Left ventricle myocardium superior (tissue), 1 donor: Measurements from ENCODE around the gene PTCH1. TPM values are rescaled to one million over a fixed set of nuclear protein-coding genes. Genes with fewer than 3 reads are reported as not detected.

Experiments
- ATAC-seq: fragments of 200-7000 bp; cut with Tn5 transposase; one replicate; pipeline ENCODE4 v1.9.1; 2020; ENCODE audit warnings: mild to moderate bottlenecking, moderate library complexity
- DNase-seq: peaks from one replicate; pipeline ENCODE4 v3.0.0-alpha.2; 2020
- intact Hi-C: fragments of 100-400 bp; cut with micrococcal nuclease; formaldehyde crosslinking; loops from one replicate; pipeline ENCODE4 v1.11.0; 2022
- total RNA-seq: library from RNA; stranded (reverse); fragmentation: NEBNext Ultra II Directional; extraction: Animal tissue kit (Norgen Biotek cat#: 25700); gene quantifications from one replicate; pipeline ENCODE4 v1.2.1, GENCODE V29; 2021
- donor health status: DM: no; HTN: yes; CAD: no; lungs with severe emphysema.

Gene PTCH1
- total RNA-seq, 1 donor from 2014 or later: 10.4 TPM

- ATAC-seq (no peak), DNase-seq (no peak)
- intact Hi-C loops: no loop called here
These were observed 2.4 kb downstream of the PTCH1 start for GRCh38 chr9:95514342-95514741.

GRCh38 chr9:95513711-95514110 is 3.1 kb downstream of the PTCH1 start:
- no peak for DNase-seq
- ATAC-seq: no peak
- intact Hi-C loops: no loop called here

- intact Hi-C loops: no loop called here
- DNase-seq (no peak), ATAC-seq (no peak)
These were observed 4.1 kb downstream of the PTCH1 start for GRCh38 chr9:95512709-95513095.

DNA sequence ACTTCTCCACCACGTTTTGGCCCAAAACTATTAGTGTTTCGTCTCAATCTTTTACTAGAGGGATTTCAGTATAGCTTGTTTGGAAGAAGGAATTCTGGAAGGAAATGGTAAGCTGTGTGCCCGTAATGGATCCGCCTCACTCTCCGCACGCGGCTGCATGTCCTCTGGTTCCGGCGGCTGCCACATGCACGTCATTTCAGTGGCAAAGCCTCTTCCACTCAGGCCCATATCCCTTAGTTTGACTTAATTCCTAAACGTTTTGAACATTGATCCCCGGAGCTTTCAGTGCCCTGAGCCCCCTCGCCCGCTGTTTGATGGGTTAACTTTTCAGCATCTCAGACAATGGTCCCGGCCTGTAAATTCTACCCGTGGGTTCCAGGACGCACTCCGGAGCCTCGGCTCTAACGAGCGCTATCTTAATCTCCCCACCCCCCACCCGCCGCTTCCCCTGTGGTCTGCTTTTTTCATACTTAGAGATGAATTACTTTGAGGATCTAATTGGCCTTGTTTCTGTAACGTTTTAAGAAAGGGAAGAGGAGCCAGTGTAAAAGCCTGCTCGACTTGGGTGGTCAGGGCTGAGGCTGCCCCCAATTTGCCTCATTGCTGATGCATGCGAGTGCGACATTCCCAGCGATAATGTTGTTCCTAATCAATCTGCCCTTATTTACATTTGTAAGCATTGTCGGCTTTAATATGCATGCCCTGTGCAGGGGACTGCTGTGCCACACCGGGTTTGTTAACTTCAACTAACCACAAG is 4.6 kb downstream of the PTCH1 start:
- DNase-seq: peak; percentile 35
- intact Hi-C loops: no loop called here

DNA sequence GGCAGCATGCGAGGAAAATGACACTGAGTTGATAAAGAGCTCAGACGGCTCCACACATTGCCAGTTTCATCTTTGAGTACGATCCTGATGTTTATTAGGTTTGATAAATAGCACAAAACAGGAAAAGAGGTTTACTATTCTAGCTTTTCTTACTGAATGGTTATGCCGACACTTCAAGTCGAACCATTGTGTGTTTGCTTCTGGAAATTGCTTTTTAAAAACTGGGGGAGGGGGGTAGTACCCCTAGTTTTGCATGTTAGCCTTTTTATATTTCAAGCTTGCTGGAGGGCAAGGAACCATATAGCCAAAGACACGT is 5.2 kb downstream of the PTCH1 start:
- no peak for ATAC-seq
- intact Hi-C loops: no loop called here
- no peak for DNase-seq

More for the DNA sequence above, 4.6 kb downstream of the PTCH1 start:
- no peak for ATAC-seq

- intact Hi-C loops: no loop called here
- DNase-seq: peak; percentile 95
These were observed 5.8 kb downstream of the PTCH1 start for GRCh38 chr9:95510709-95511615.

DNA sequence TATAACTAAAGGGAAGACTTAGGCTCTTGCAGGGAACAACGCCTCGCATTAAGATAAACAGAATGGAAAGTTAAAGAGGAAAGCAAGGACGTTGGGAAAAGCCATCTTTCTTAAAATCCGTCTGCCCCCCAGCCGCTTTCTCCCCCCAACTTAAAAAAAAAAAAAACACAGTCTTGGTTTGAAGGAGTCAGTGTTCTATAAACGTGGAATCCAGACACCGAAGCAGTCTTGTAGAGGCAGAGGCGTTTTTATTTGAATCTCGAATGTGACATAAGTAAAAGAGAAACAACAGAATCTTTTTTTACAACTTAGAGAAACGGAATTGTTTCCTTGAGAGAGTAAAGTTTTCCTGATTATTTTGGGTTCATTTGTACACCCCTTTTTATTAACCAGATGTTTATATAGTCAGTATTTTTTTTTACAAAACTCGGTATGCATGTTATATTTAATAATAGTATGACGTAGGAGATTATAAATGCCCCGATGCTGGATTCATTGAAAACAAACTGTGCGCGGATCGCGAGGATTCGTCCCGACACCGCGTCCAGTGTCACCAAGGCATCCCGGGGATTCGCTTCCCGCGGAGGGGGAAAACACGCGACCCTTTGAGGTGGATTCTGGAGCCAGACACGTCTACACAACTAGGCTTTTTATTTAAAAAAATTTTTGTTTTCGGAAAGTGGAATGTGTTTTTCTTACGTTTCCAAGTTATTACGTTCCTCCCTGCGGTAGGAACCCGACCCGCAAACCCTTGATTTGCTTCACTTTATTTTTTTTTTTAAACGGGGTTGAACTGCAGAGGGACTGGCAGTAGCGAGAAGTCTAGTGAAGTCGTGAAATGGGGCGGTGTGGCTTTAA is 6.7 kb downstream of the PTCH1 start:
- peak; percentile 37 for DNase-seq
- intact Hi-C loops: no loop called here
- no peak for ATAC-seq

More at GRCh38 chr9:95510709-95511615, 5.8 kb downstream of the PTCH1 start:
- peak; percentile 80 for ATAC-seq

- intact Hi-C loops: no loop called here
- DNase-seq (peak; percentile 88), ATAC-seq (peak; percentile 44)
These were observed 7.6 kb downstream of the PTCH1 start for GRCh38 chr9:95508968-95509850.

- ATAC-seq: no peak
- DNase-seq: peak; percentile 61
- intact Hi-C loops: no loop called here
These were observed 8.4 kb downstream of the PTCH1 start for GRCh38 chr9:95508242-95508967.

- DNase-seq (peak; percentile 66), ATAC-seq (peak; percentile 24)
- intact Hi-C loops: no loop called here
These were observed 9.1 kb downstream of the PTCH1 start for GRCh38 chr9:95507464-95508241.

DNA sequence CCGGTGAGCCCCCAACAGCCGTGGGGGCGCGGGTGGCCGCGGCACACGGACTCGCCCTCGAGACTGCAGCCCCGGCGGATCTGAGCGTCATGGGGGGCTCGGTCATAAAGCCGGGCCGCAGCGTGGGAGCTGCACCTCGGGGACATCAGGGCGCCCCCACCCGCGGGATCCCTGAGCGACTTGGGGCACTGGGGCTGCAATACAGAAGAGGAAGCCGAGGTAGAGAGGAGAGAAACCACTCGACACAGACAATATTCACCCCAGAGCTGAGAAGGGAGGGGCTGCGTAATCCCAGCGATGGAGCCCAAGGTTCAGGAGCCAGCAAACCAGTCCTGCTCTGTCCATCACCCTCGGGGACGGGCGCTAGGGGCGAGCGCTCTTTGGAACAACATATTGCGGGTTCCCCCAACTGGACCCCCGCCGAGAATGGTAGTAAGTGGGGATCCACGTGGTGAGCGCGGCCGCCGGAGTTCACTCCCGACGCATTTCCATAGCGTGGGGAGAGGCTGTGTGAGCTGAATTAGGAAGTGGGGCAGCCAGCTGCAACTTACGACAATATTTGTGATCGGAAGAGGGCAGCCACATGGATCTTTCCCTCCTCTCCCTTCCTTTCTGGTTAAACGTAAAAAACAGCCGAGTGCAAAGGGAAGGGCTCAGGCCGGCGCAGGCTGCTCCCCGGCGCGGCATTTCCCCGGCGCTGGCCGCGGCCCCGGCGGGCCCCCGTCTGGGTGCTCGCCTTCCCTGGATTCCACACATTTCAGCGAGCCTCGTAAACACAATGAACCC is 9.9 kb downstream of the PTCH1 start:
- ATAC-seq: peak; percentile 20
- DNase-seq: peak; percentile 65
- intact Hi-C loops: no loop called here

GRCh38 chr9:95506428-95506677 is 10.4 kb downstream of the PTCH1 start:
- ATAC-seq (peak; percentile 10), DNase-seq (no peak)
- intact Hi-C loops: no loop called here

- peak; percentile 73 for DNase-seq
- ATAC-seq: peak; percentile 16
- intact Hi-C loops: no loop called here
These were observed 10.9 kb downstream of the PTCH1 start for GRCh38 chr9:95505717-95506427.

DNA sequence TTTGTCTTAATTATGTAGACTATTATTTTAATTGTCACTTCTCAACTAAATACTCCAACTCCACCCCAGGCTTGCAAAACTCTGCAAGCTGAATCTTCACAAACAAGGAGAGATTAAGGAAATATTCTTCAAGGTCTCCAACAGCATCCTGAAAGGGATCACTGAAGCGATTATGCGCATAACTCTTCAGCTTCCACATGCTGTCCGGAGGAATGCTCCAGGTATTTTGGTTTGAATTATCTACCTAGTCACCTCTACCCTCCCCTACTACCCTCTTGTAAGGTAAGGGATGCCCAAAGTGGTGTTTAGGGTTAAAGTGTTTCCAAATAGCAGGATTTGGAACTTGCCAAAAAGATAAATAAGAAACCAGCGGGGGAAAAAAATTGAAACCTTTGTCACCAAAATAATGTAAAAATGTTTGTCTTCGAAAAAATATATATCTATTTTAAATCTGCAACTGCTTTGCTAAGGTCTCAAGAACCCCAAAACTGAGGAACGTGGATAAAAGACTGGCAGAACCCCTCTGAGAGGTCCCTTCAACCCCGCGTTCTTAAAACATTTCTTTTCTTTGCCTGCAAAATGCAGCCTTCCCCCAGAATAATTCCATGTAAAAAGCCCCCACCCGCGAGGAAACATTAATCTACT is 11.6 kb downstream of the PTCH1 start:
- ATAC-seq: no peak
- intact Hi-C loops: no loop called here
- DNase-seq: no peak

DNA sequence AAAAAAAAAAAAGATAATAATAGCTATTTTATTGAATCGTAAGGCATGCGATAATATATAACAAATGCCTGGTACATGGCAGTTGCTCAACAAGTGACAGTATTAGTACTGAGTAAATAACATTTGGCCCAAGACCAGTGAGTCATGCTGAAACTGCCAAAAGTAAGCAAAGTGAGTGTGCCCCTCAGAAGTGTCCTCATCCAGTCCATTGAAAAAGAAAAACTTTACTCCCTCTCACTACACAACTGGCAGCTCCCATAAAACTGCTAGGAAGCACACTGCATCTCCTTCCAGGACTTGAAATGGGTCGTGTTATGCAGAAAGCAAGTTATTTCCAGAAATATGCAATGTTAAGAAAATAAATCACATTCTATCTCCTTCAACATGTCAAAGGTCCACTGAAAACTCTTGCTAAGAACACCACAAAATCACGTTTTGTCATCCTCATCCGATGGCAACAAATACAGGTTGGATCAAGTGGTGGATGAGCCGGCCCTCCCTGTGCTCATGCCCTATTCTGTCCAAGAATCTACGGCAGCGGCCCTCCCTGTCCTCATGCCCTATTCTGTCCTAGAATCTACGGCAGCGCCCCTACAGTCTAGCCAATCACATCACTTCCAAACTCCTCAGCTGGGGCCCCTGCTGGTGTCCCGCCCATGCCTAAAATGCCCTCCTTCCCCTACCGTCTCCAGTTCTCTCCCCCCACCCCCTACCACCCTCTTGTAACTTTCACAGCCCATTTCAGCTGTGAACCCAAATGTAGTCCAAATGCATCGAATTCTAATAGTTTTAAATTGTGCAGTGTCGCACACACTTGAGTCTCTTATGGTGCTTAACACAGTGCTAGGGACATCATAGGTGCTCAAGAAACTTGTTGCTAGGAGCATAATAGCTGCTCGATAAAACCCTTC is 12.5 kb downstream of the PTCH1 start:
- DNase-seq (peak; percentile 49), ATAC-seq (peak; percentile 19)
- intact Hi-C loops: no loop called here
